Neural progenitor cell (in vitro differentiated cells): ENCODE results near the gene IPO8. TPM values are rescaled to one million over a fixed set of nuclear protein-coding genes. Genes with fewer than 3 reads are reported as not detected.

ENCODE experiments used
- DNase-seq: peaks from one replicate; pipeline ENCODE4 v3.0.0-alpha.2; 2016; ENCODE audit warnings: low spot score
- H2AFZ ChIP-seq: fragments of 200-600 bp; sonication (generic); replicated peaks from 2 replicates; pipeline ENCODE4 v1.6.1; 2016; ENCODE audit warnings: antibody characterized with exemption
- H3F3A ChIP-seq: fragments of 200-600 bp; sonication (generic); 2 replicates; pipeline ENCODE4 v1.6.1; 2016; ENCODE audit warnings: antibody characterized with exemption, low read depth
- H3K27ac ChIP-seq: fragments of 200-600 bp; sonication (generic); 2 replicates; pipeline ENCODE4 v1.5.1; 2016; ENCODE audit warnings: mild to moderate bottlenecking
- H3K27me3 ChIP-seq: fragments of 200-600 bp; sonication (generic); 2 replicates; pipeline ENCODE4 v1.6.1; 2016; ENCODE audit warnings: mild to moderate bottlenecking, moderate library complexity
- H3K36me3 ChIP-seq: fragments of 200-600 bp; sonication (generic); 2 replicates; pipeline ENCODE4 v1.5.1; 2016
- H3K4me1 ChIP-seq: fragments of 200-600 bp; sonication (generic); 2 replicates; pipeline ENCODE4 v1.6.1; 2016; ENCODE audit warnings: mixed run types
- H3K4me2 ChIP-seq: fragments of 200-600 bp; sonication (generic); 2 replicates; pipeline ENCODE4 v1.6.1; 2016
- H3K4me3 ChIP-seq: fragments of 200-600 bp; sonication (generic); 2 replicates; pipeline ENCODE4 v1.5.1; 2016
- H3K79me2 ChIP-seq: fragments of 200-600 bp; sonication (generic); 2 replicates; pipeline ENCODE4 v1.6.1; 2016; ENCODE audit warnings: low read depth
- H3K9ac ChIP-seq: fragments of 200-600 bp; sonication (generic); 2 replicates; pipeline ENCODE4 v1.6.1; 2016
- H3K9me3 ChIP-seq: fragments of 200-600 bp; sonication (generic); 2 replicates; pipeline ENCODE4 v1.5.1; 2016; ENCODE audit warnings: low read depth
- H4K20me1 ChIP-seq: fragments of 200-600 bp; sonication (generic); 2 replicates; pipeline ENCODE4 v1.6.1; 2016; ENCODE audit warnings: low read depth
- H3K27ac Mint-ChIP-seq: 3 replicates; pipeline ENCODE4 v1.8.0; 2021; ENCODE audit warnings: mixed read lengths
- H3K27me3 Mint-ChIP-seq: 2 replicates; pipeline ENCODE4 v1.8.0; 2022; ENCODE audit warnings: low read depth, mild to moderate bottlenecking, inconsistent platforms, moderate library complexity, mixed read lengths; ENCODE audit not compliant: insufficient read depth
- H3K36me3 Mint-ChIP-seq: 3 replicates; pipeline ENCODE4 v1.8.0; 2021; ENCODE audit warnings: mixed read lengths
- H3K4me1 Mint-ChIP-seq: 3 replicates; pipeline ENCODE4 v1.8.0; 2021; ENCODE audit warnings: mixed read lengths
- H3K4me3 Mint-ChIP-seq: 3 replicates; pipeline ENCODE4 v1.8.0; 2021; ENCODE audit warnings: mild to moderate bottlenecking, moderate library complexity, mixed read lengths
- H3K9me3 Mint-ChIP-seq: 3 replicates; pipeline ENCODE4 v1.8.0; 2020; ENCODE audit warnings: mixed read lengths
- EZH2 ChIP-seq: fragments of 200-600 bp; sonication (generic); IDR thresholded peaks from 2 replicates; pipeline ENCODE4 v1.6.1; 2017; ENCODE audit warnings: antibody characterized with exemption, mild to moderate bottlenecking, moderate library complexity
- EZH2phosphoT487 ChIP-seq: fragments of 200-600 bp; sonication (generic); IDR thresholded peaks from 2 replicates; pipeline ENCODE4 v1.6.1; 2017; ENCODE audit warnings: antibody characterized with exemption
- total RNA-seq: library from RNA; depleted of rRNA; stranded (reverse); fragments of >200 nt; gene quantifications from 2 replicates; pipeline ENCODE4 v1.2.3, GENCODE V29; 2015; ENCODE audit warnings: low replicate concordance
- TF ChIP-seq, protein P1 (sequence below): fragments of 200-600 bp; sonication (generic); IDR thresholded peaks from 2 replicates; pipeline ENCODE4 v1.5.1; 2017; ENCODE audit warnings: antibody characterized with exemption, mild to moderate bottlenecking

IPO8 gene
- total RNA-seq, 1 donor from 2014 or later, result 54.5 TPM

DNA sequence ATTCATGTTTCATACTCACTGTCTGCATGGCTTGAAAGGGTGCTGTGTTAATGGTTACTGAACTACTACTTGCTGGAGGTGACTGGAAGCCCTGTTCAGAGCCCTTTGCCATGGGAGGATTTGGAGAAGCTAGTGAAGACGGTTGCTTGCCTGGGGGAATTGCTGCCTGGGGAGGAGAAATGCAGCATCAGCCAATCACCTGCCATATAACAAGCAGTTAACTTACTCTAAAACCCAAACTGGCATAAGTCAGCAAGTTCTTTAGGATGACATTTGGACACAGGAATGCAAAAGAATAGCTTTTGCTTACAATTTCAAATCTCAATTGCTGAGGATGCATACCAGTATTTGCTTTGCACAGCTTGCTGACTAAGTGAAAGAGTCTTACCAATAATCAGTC, 23.4 kb upstream of the IPO8 start:
- no peaks in the 10 kb centered on the region for H3K4me1 ChIP-seq
- no peak overlapping the region for H3K4me2 ChIP-seq
- H3K36me3 ChIP-seq, result no peaks in the 10 kb centered on the region
- no peaks in the 10 kb centered on the region for H4K20me1 ChIP-seq
- no peak overlapping the region for H3K4me3 ChIP-seq
- no peaks in the 10 kb centered on the region for H3K9me3 Mint-ChIP-seq
- H3K36me3 Mint-ChIP-seq, result peaks cover 11% of the 10 kb centered on the region
- H3K79me2 ChIP-seq, result no peaks in the 10 kb centered on the region
- TF ChIP-seq, protein P1, sequence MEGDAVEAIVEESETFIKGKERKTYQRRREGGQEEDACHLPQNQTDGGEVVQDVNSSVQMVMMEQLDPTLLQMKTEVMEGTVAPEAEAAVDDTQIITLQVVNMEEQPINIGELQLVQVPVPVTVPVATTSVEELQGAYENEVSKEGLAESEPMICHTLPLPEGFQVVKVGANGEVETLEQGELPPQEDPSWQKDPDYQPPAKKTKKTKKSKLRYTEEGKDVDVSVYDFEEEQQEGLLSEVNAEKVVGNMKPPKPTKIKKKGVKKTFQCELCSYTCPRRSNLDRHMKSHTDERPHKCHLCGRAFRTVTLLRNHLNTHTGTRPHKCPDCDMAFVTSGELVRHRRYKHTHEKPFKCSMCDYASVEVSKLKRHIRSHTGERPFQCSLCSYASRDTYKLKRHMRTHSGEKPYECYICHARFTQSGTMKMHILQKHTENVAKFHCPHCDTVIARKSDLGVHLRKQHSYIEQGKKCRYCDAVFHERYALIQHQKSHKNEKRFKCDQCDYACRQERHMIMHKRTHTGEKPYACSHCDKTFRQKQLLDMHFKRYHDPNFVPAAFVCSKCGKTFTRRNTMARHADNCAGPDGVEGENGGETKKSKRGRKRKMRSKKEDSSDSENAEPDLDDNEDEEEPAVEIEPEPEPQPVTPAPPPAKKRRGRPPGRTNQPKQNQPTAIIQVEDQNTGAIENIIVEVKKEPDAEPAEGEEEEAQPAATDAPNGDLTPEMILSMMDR, result no peak
- TF ChIP-seq EZH2phosphoT487 (no peak), EZH2 (no peak)
- H2AFZ ChIP-seq, result no peak overlapping the region
- no peak overlapping the region for H3K9ac ChIP-seq
- DNase-seq, result no peak
- no peaks in the 10 kb centered on the region for H3K27me3 Mint-ChIP-seq
- H3K27ac Mint-ChIP-seq, result no peak overlapping the region
- no peak overlapping the region for H3K4me3 Mint-ChIP-seq
- no peaks in the 10 kb centered on the region for H3K4me1 Mint-ChIP-seq
- H3K9me3 ChIP-seq, result no peaks in the 10 kb centered on the region
- H3F3A ChIP-seq, result no peaks in the 10 kb centered on the region
- H3K27me3 ChIP-seq, result no peaks in the 10 kb centered on the region
- H3K27ac ChIP-seq, result no peak overlapping the region

DNA sequence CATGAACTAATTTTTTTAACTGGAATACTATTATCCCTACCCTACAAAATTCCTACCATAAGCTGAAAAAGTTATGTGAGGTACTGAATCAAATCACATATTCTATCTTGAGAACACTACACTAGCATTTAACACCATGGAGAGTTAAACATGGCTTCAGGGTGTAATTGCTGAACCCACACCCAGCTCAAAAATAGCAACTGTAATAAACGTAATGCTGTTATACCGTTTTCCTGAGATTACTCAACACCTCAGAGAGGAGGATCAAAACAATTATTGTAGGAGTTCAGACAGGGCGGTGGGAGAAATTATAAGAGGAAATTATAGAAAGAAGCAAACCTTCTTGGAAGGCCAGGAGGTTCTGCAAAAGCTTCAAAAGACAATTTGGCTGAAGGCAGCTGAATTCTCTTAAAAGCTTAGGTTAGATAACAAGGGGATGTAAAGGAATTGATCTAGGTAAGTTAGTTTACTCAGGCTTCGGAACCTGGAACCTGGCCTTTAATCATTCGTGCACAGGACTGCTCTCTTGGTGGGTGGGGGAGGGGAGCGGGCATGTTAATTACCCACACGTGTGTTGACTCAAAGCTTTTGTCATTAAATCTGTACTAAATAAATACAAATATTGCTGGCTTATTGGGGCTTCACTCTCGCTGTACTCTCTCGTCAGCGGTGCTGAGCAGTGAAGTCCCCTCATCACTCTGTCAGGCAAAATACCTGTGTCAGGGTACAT, 12.1 kb upstream of the IPO8 start:
- peaks cover 9% of the 10 kb centered on the region for H3K4me1 ChIP-seq
- H3K9ac ChIP-seq, result no peak overlapping the region
- no peak for DNase-seq
- no peaks in the 10 kb centered on the region for H3K79me2 ChIP-seq
- Mint-ChIP-seq H3K36me3 (peaks cover 21% of the 10 kb centered on the region), H3K27me3 (no peaks in the 10 kb centered on the region), H3K4me1 (no peaks in the 10 kb centered on the region), H3K4me3 (no peak overlapping the region), H3K27ac (no peak overlapping the region), H3K9me3 (no peaks in the 10 kb centered on the region)
- peaks cover 4% of the 10 kb centered on the region for H3K36me3 ChIP-seq
- no peak overlapping the region for H3K4me2 ChIP-seq
- no peak overlapping the region for H2AFZ ChIP-seq
- TF ChIP-seq EZH2 (no peak), EZH2phosphoT487 (no peak)
- TF ChIP-seq, protein P1, result no peak
- no peaks in the 10 kb centered on the region for H3F3A ChIP-seq
- H3K9me3 ChIP-seq, result no peaks in the 10 kb centered on the region
- no peaks in the 10 kb centered on the region for H4K20me1 ChIP-seq
- no peaks in the 10 kb centered on the region for H3K27me3 ChIP-seq
- H3K4me3 ChIP-seq, result no peak overlapping the region
- no peak overlapping the region for H3K27ac ChIP-seq

DNA sequence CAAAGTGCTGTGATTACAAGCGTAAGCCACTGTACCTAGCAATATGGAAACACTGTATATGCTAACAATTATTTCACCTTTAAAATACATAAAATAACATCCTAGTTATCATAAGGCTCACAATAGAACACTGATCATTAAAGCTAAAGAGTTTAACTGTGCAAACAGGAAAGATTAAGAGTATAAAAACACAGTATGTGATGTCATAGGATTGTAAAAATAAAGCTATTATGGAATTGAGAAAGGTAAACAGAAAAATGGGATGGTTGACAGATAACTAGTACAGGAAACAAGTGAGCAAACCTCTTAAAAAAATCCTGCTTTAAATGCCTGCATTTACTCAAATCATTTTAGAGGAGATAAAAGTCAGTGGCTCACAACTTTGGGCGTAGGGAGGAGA, 10.8 kb upstream of the IPO8 start:
- no peaks in the 10 kb centered on the region for H3K79me2 ChIP-seq
- Mint-ChIP-seq H3K27me3 (no peaks in the 10 kb centered on the region), H3K4me3 (no peak overlapping the region), H3K4me1 (no peaks in the 10 kb centered on the region), H3K27ac (no peak overlapping the region), H3K9me3 (no peaks in the 10 kb centered on the region), H3K36me3 (peaks cover 21% of the 10 kb centered on the region)
- peaks cover 4% of the 10 kb centered on the region for H3K36me3 ChIP-seq
- TF ChIP-seq EZH2, result no peak
- TF ChIP-seq EZH2phosphoT487, result no peak
- TF ChIP-seq, protein P1, result no peak
- H3K9me3 ChIP-seq, result no peaks in the 10 kb centered on the region
- H3K4me2 ChIP-seq, result no peak overlapping the region
- H3K27ac ChIP-seq, result no peak overlapping the region
- no peak overlapping the region for H3K4me3 ChIP-seq
- H2AFZ ChIP-seq, result no peak overlapping the region
- H3F3A ChIP-seq, result no peaks in the 10 kb centered on the region
- H3K27me3 ChIP-seq, result no peaks in the 10 kb centered on the region
- H4K20me1 ChIP-seq, result no peaks in the 10 kb centered on the region
- peaks cover 9% of the 10 kb centered on the region for H3K4me1 ChIP-seq
- H3K9ac ChIP-seq, result no peak overlapping the region
- DNase-seq, result no peak
